ENCODE measurements around the gene LRRC47. TPM values are rescaled to one million over a fixed set of nuclear protein-coding genes. Genes with fewer than 3 reads are reported as not detected.
A peak's percentile ranks its signal among the peaks of the same experiment; 100 is the strongest.

Gene LRRC47
- total RNA-seq, 1 donor from 2014 or later, result 34.2 TPM

GRCh38 chr1:3777647-3778589 lies 18.4 kb downstream of the LRRC47 start:
- Histone ChIP-seq H3K36me3 (peaks cover 42% of the 10 kb centered on the region), H3K27me3 (no peaks in the 10 kb centered on the region), H3K4me3 (no peak overlapping the region), H3K27ac (no peak overlapping the region), H3K4me1 (peaks cover 5% of the 10 kb centered on the region), H3K9me3 (no peaks in the 10 kb centered on the region)
- DNase-seq (no peak), ATAC-seq (no peak)
- TF ChIP-seq CTCF (IDR thresholded peaks at IDR 0.05), result no peak
- intact Hi-C loops (cut with DNase I), result no loop called here

DNA sequence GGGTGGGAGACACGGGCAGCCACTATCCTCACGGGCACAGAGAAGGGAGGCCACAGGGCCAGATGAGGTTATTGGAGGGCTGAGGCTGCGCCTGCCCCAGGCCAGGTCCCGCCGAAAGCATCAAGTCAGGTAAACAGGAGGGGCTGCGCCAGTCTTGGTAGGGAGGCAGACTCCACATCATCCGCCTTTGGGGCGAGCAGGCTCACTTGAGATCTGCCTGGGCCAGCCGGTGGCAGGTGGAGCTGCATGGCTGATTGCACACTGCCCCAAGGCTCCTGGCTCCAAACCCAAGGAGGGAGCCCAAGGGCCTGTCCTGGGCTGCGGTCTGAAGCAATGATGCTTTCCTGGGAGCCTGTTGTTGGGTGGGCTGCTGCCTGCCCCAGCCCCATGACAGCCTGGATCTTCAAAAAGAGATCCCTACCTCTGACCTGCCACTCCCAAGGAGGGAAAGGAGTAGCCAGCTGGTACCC lies 19.2 kb downstream of the LRRC47 start:
- no peaks in the 10 kb centered on the region for H3K27me3 ChIP-seq
- H3K27ac ChIP-seq, result no peak overlapping the region
- no peak overlapping the region for H3K4me3 ChIP-seq
- peaks cover 34% of the 10 kb centered on the region for H3K36me3 ChIP-seq
- no peak for TF ChIP-seq CTCF (IDR thresholded peaks at IDR 0.05)
- DNase-seq (no peak), ATAC-seq (no peak)
- H3K4me1 ChIP-seq, result peaks cover 5% of the 10 kb centered on the region
- H3K9me3 ChIP-seq, result no peaks in the 10 kb centered on the region
- intact Hi-C loops (cut with DNase I), result no loop called here

- intact Hi-C loops (cut with DNase I), result no loop called here
- ATAC-seq, result no peak
Observed at GRCh38 chr1:3776231-3776961, 19.9 kb downstream of the LRRC47 start.

GRCh38 chr1:3775490-3776230 lies 20.6 kb downstream of the LRRC47 start:
- Histone ChIP-seq H3K36me3 (peaks cover 19% of the 10 kb centered on the region), H3K4me1 (peaks cover 13% of the 10 kb centered on the region), H3K9me3 (no peaks in the 10 kb centered on the region), H3K27me3 (no peaks in the 10 kb centered on the region), H3K4me3 (no peak overlapping the region), H3K27ac (no peak overlapping the region)
- intact Hi-C loops (cut with DNase I), result no loop called here
- TF ChIP-seq CTCF (IDR thresholded peaks at IDR 0.05), result peak; percentile 19
- ATAC-seq, result peak; percentile 19
- DNase-seq, result peak; percentile 79

More at GRCh38 chr1:3776231-3776961, 19.9 kb downstream of the LRRC47 start:
- no peak for DNase-seq
- H3K36me3 ChIP-seq, result peaks cover 27% of the 10 kb centered on the region
- TF ChIP-seq CTCF (IDR thresholded peaks at IDR 0.05), result no peak
- no peaks in the 10 kb centered on the region for H3K9me3 ChIP-seq
- H3K27ac ChIP-seq, result no peak overlapping the region
- no peak overlapping the region for H3K4me3 ChIP-seq
- peaks cover 11% of the 10 kb centered on the region for H3K4me1 ChIP-seq
- no peaks in the 10 kb centered on the region for H3K27me3 ChIP-seq

DNA sequence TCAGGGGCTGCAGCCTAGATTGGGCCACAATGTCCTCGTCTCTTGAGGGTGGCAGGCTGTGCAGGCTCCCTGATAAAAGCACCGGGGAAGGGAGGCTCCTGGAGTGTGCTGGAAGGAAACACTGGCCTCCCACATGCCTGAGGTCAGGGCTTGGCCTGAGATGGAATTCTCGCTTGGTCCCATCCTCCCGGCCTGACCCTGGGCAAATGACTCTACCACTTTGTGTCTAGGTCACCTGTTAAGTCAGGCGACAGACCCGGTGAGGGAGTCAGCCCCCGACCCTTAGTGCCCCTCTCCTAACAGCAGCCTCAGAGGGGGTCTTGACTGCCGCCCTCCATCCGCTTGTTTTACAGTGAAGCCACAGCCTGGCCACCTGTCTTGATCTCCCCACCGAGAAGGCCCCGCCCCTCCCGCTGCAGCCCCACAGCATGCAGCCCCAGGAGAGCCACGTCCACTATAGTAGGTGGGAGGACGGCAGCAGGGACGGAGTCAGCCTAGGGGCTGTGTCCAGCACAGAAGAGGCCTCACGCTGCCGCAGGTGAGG lies 21.3 kb downstream of the LRRC47 start:
- no peak overlapping the region for H3K4me3 ChIP-seq

More for the DNA sequence above, 21.3 kb downstream of the LRRC47 start:
- intact Hi-C loops (cut with DNase I), result no loop called here
- Histone ChIP-seq H3K36me3 (peaks cover 13% of the 10 kb centered on the region), H3K4me1 (peaks cover 13% of the 10 kb centered on the region), H3K9me3 (no peaks in the 10 kb centered on the region), H3K27me3 (no peaks in the 10 kb centered on the region), H3K27ac (no peak overlapping the region)
- no peak for ATAC-seq
- no peak for TF ChIP-seq CTCF (IDR thresholded peaks at IDR 0.05)
- DNase-seq, result no peak
